HepG2 (cell line): ENCODE results near the gene NIP7. TPM values are rescaled to one million over a fixed set of nuclear protein-coding genes. Genes with fewer than 3 reads are reported as not detected.
A peak's percentile ranks its signal among the peaks of the same experiment; 100 is the strongest.

ENCODE experiments used
- GZF1 ChIP-seq: sonication (generic); formaldehyde crosslinking; IDR thresholded peaks from 2 replicates; pipeline ENCODE4 v1.5.1; 2020; ENCODE audit warnings: mild to moderate bottlenecking, missing genetic modification reagents
- RARG ChIP-seq: sonication (generic); formaldehyde crosslinking; IDR thresholded peaks from 2 replicates; pipeline ENCODE4 v1.4.0; 2020; ENCODE audit warnings: low read depth, mild to moderate bottlenecking, missing genetic modification reagents
- ZNF225 ChIP-seq: sonication (generic); formaldehyde crosslinking; IDR thresholded peaks from 2 replicates; pipeline ENCODE4 v1.4.0; 2020; ENCODE audit warnings: mild to moderate bottlenecking, missing genetic modification reagents
- ZNF292 ChIP-seq: sonication (generic); formaldehyde crosslinking; IDR thresholded peaks from 2 replicates; pipeline ENCODE4 v1.8.1; 2022; ENCODE audit warnings: mild to moderate bottlenecking, low read depth, missing genetic modification reagents, borderline replicate concordance
- ZNF337 ChIP-seq: sonication (generic); formaldehyde crosslinking; IDR thresholded peaks from 2 replicates; pipeline ENCODE4 v1.5.1; 2020; ENCODE audit warnings: missing genetic modification reagents, low read depth, mild to moderate bottlenecking, borderline replicate concordance
- ZNF563 ChIP-seq: sonication (generic); formaldehyde crosslinking; IDR thresholded peaks from 2 replicates; pipeline ENCODE4 v1.8.0; 2022; ENCODE audit warnings: mild to moderate bottlenecking, moderate library complexity, missing genetic modification reagents
- polyA plus RNA-seq, 8 experiments: library from polyadenylated mRNA; depleted of rRNA in 3 of 8; stranded (reverse) in 7 of 8; unstranded in 1 of 8; fragments of >200 nt; fragmentation: Illumina TruSeq in 4 of 8; extraction: Trizol in 4 of 8; gene quantifications; 2 replicates each; pipeline versions ENCODE4 v1.2.1 to v1.2.3, GENCODE V29; 2011 to 2016; ENCODE audit warnings: low read depth in 4 of 8, missing spikeins in 1 of 8, mixed read lengths in 1 of 8; ENCODE audit not compliant: insufficient read depth in 1 of 8
- total RNA-seq, 5 experiments: library from RNA; depleted of rRNA; stranded (reverse); fragments of >200 nt; fragmentation: Illumina TruSeq; extraction: Trizol; gene quantifications; 2 replicates each; pipeline ENCODE4 v1.2.3, GENCODE V29; 2016; ENCODE audit warnings: low read depth in 1 of 5
- TF ChIP-seq, protein P1 (sequence below): sonication (generic); formaldehyde crosslinking; IDR thresholded peaks from 2 replicates; pipeline ENCODE4 v1.4.0; 2020; ENCODE audit warnings: missing genetic modification reagents
- TF ChIP-seq, protein P2 (sequence below): sonication (generic); formaldehyde crosslinking; IDR thresholded peaks from 2 replicates; pipeline ENCODE4 v1.9.0; 2022; ENCODE audit warnings: low read depth, missing genetic modification reagents
- TF ChIP-seq, protein P3 (sequence below), 2 experiments: fragments of 450-650 bp in 1 of 2; sonication (generic) in 1 of 2; formaldehyde crosslinking in 1 of 2; IDR thresholded peaks; 2 replicates each; pipeline versions ENCODE4 v1.6.1 to v1.8.0; 2016 to 2022; ENCODE audit warnings: antibody characterized with exemption in 1 of 2, mild to moderate bottlenecking in 1 of 2, missing genetic modification reagents in 1 of 2
- TF ChIP-seq, protein P4 (sequence below), 2 experiments: sonication (generic) in 1 of 2; formaldehyde crosslinking in 1 of 2; IDR thresholded peaks; 2 replicates each; pipeline versions ENCODE4 v1.4.0 to v1.6.1; 2018 to 2020; ENCODE audit warnings: missing genetic modification reagents in 2 of 2, borderline replicate concordance in 1 of 2, low read depth in 1 of 2, mild to moderate bottlenecking in 1 of 2, missing biosample characterization in 1 of 2

NIP7 gene
- total and polyA plus RNA-seq, 2 of the 13 experiments (the other 11 are each of a cell fraction or from before 2014, with no cell fraction given) = 15.3 to 114 TPM

DNA sequence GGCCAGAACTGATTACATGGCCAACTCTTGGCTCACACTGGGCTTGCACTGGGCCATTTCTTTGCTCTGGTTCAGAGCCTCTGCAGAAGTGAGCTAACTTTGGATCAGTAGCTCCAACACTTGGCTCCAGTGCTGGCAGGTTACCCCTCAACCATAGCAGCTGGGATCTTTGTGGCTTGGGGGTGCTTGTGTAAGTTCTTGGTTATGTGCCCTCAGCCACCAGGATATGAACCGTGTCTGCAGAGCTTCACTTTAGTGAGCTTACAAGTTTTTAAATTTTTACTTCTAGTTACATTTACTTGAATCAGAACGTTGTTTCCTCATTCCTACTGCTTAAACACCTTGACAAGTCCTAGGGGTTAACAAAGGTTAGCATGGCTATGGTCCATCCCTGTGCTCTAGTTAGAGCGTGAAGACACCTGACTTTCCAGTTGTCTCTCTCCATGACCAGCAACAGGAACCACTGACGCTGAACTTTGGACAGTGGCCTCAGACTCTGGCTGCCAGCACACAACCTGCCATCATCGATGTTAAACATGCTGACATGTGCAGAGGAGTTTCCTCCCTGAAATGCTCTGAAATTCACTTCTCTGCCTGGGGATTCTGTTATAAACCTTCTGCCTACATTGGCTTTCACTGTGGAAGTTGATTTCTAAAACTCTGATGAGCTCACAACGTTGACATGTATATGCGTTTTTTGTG is 13.2 kb upstream of the NIP7 start (continued):
- TF ChIP-seq, protein P1, sequence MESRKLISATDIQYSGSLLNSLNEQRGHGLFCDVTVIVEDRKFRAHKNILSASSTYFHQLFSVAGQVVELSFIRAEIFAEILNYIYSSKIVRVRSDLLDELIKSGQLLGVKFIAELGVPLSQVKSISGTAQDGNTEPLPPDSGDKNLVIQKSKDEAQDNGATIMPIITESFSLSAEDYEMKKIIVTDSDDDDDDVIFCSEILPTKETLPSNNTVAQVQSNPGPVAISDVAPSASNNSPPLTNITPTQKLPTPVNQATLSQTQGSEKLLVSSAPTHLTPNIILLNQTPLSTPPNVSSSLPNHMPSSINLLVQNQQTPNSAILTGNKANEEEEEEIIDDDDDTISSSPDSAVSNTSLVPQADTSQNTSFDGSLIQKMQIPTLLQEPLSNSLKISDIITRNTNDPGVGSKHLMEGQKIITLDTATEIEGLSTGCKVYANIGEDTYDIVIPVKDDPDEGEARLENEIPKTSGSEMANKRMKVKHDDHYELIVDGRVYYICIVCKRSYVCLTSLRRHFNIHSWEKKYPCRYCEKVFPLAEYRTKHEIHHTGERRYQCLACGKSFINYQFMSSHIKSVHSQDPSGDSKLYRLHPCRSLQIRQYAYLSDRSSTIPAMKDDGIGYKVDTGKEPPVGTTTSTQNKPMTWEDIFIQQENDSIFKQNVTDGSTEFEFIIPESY = peak; percentile 59; the same call in 1 of the 2 replicates
- 0 out of 2 replicates have a peak, but pooled peaks have one; percentile 36 for TF ChIP-seq ZNF563 (CRISPR knock-in tag)
- TF ChIP-seq, protein P2, sequence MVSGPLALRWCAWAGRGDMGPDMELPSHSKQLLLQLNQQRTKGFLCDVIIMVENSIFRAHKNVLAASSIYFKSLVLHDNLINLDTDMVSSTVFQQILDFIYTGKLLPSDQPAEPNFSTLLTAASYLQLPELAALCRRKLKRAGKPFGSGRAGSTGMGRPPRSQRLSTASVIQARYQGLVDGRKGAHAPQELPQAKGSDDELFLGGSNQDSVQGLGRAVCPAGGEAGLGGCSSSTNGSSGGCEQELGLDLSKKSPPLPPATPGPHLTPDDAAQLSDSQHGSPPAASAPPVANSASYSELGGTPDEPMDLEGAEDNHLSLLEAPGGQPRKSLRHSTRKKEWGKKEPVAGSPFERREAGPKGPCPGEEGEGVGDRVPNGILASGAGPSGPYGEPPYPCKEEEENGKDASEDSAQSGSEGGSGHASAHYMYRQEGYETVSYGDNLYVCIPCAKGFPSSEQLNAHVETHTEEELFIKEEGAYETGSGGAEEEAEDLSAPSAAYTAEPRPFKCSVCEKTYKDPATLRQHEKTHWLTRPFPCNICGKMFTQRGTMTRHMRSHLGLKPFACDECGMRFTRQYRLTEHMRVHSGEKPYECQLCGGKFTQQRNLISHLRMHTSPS = no peak
- peak; percentile 90; the same call in 1 of the 2 replicates for TF ChIP-seq ZNF292 (CRISPR knock-in tag)
- TF ChIP-seq, protein P3, sequence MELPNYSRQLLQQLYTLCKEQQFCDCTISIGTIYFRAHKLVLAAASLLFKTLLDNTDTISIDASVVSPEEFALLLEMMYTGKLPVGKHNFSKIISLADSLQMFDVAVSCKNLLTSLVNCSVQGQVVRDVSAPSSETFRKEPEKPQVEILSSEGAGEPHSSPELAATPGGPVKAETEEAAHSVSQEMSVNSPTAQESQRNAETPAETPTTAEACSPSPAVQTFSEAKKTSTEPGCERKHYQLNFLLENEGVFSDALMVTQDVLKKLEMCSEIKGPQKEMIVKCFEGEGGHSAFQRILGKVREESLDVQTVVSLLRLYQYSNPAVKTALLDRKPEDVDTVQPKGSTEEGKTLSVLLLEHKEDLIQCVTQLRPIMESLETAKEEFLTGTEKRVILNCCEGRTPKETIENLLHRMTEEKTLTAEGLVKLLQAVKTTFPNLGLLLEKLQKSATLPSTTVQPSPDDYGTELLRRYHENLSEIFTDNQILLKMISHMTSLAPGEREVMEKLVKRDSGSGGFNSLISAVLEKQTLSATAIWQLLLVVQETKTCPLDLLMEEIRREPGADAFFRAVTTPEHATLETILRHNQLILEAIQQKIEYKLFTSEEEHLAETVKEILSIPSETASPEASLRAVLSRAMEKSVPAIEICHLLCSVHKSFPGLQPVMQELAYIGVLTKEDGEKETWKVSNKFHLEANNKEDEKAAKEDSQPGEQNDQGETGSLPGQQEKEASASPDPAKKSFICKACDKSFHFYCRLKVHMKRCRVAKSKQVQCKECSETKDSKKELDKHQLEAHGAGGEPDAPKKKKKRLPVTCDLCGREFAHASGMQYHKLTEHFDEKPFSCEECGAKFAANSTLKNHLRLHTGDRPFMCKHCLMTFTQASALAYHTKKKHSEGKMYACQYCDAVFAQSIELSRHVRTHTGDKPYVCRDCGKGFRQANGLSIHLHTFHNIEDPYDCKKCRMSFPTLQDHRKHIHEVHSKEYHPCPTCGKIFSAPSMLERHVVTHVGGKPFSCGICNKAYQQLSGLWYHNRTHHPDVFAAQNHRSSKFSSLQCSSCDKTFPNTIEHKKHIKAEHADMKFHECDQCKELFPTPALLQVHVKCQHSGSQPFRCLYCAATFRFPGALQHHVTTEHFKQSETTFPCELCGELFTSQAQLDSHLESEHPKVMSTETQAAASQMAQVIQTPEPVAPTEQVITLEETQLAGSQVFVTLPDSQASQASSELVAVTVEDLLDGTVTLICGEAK (IDR thresholded peaks at IDR 0.05) = no peak
- TF ChIP-seq, protein P3 (CRISPR knock-in tag; IDR thresholded peaks at IDR 0.05) = no peak
- TF ChIP-seq GZF1 (CRISPR knock-in tag) = no peak
- TF ChIP-seq, protein P4, sequence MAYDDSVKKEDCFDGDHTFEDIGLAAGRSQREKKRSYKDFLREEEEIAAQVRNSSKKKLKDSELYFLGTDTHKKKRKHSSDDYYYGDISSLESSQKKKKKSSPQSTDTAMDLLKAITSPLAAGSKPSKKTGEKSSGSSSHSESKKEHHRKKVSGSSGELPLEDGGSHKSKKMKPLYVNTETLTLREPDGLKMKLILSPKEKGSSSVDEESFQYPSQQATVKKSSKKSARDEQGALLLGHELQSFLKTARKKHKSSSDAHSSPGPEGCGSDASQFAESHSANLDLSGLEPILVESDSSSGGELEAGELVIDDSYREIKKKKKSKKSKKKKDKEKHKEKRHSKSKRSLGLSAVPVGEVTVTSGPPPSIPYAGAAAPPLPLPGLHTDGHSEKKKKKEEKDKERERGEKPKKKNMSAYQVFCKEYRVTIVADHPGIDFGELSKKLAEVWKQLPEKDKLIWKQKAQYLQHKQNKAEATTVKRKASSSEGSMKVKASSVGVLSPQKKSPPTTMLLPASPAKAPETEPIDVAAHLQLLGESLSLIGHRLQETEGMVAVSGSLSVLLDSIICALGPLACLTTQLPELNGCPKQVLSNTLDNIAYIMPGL (CRISPR knock-in tag; IDR thresholded peaks at IDR 0.05; ENCODE audit: borderline replicate concordance in 1 of 2, low read depth in 1 of 2) = peak; percentile 32 to 83; a peak in 2 of 4 replicates
- no peak for TF ChIP-seq ZNF225 (CRISPR knock-in tag)
- TF ChIP-seq ZNF337 (CRISPR knock-in tag) = no peak
- no peak for TF ChIP-seq RARG
